Esophagus squamous epithelium (tissue), 4 donors: Measurements from ENCODE around the gene CCNI.

Source experiments
- CTCF ChIP-seq, 6 experiments: fragments of 450-650 bp in 4 of 6; fragments of 200-600 bp in 2 of 6; sonication (generic) in 2 of 6; IDR thresholded peaks; one replicate each; pipeline ENCODE4 v1.5.1; 2016 to 2019; ENCODE audit warnings: antibody characterized with exemption in 6 of 6, mild to moderate bottlenecking in 4 of 6, moderate library complexity in 4 of 6
- POLR2A ChIP-seq, 4 donors: fragments of 450-650 bp; IDR thresholded peaks; one replicate each; pipeline ENCODE4 v1.6.1; 2017; ENCODE audit warnings: antibody characterized with exemption in 4 of 4, mild to moderate bottlenecking in 4 of 4, moderate library complexity in 3 of 4

- TF ChIP-seq CTCF (IDR thresholded peaks at IDR 0.05): no peak
- TF ChIP-seq POLR2A (IDR thresholded peaks at IDR 0.05): no peak
These were observed 72.4 kb downstream of the CCNI start for GRCh38 chr4:77003400-77003799.
